22Rv1 (cell line): ENCODE results near the gene DYNLT5.

ENCODE experiments used
- ZFX ChIP-seq: fragments of 450-650 bp; IDR thresholded peaks from 2 replicates; pipeline ENCODE4 v1.6.1; 2017; ENCODE audit warnings: antibody characterized with exemption, borderline replicate concordance
- TF ChIP-seq, protein P1 (sequence below): fragments of 450-650 bp; IDR thresholded peaks from 2 replicates; pipeline ENCODE4 v1.5.1; 2017; ENCODE audit warnings: mild to moderate bottlenecking

DNA sequence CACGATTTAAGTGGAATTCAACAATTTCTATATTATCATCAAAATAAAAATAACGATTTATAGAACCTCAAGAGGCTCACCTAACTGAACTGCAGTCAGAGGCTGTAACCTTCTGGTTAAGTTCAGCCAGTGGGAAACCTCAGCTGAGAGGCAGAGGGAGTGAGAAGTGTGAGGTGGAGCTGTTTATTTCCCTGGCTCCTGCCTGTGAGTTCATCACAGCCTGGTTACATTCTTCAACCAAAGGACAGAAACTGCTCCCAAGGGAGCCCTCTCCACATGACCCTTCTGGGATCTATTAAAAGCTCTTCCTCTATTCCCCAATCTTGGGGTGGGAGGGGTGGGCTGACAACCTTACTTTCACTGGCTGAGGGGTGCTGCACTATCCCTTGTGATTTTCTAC is 22.2 kb downstream of the DYNLT5 start:
- TF ChIP-seq, protein P1, sequence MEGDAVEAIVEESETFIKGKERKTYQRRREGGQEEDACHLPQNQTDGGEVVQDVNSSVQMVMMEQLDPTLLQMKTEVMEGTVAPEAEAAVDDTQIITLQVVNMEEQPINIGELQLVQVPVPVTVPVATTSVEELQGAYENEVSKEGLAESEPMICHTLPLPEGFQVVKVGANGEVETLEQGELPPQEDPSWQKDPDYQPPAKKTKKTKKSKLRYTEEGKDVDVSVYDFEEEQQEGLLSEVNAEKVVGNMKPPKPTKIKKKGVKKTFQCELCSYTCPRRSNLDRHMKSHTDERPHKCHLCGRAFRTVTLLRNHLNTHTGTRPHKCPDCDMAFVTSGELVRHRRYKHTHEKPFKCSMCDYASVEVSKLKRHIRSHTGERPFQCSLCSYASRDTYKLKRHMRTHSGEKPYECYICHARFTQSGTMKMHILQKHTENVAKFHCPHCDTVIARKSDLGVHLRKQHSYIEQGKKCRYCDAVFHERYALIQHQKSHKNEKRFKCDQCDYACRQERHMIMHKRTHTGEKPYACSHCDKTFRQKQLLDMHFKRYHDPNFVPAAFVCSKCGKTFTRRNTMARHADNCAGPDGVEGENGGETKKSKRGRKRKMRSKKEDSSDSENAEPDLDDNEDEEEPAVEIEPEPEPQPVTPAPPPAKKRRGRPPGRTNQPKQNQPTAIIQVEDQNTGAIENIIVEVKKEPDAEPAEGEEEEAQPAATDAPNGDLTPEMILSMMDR = no peak
- no peak for TF ChIP-seq ZFX
